NCI-H2196 treated with DMSO at 0.1 percent for 48 hours (cell line): ENCODE data around the gene ADM5.
A peak's percentile ranks its signal among the peaks of the same experiment; 100 is the strongest.

Experiments used
- DNase-seq: peaks from one replicate; lab custom pipeline; 2025; ENCODE audit not compliant: unreplicated experiment; lab: John Stamatoyannopoulos, UW

ADM5 gene

GRCh38 chr19:49679771-49680413 lies 9.5 kb upstream of the ADM5 start:
- no peak for DNase-seq

- DNase-seq, result peak; percentile 69
Measured at GRCh38 chr19:49680421-49681351, 8.7 kb upstream of the ADM5 start.

- no peak for DNase-seq
Measured at GRCh38 chr19:49681830-49682229, 7.6 kb upstream of the ADM5 start.

- no peak for DNase-seq
Measured at GRCh38 chr19:49682274-49682673, 7.1 kb upstream of the ADM5 start.

- no peak for DNase-seq
Measured at GRCh38 chr19:49683814-49684250, 5.6 kb upstream of the ADM5 start.

GRCh38 chr19:49684251-49684982 lies 5.0 kb upstream of the ADM5 start:
- DNase-seq, result no peak

GRCh38 chr19:49684983-49685553 lies 4.3 kb upstream of the ADM5 start:
- DNase-seq, result no peak

- DNase-seq, result no peak
Measured at GRCh38 chr19:49685845-49686332, 3.5 kb upstream of the ADM5 start.

- DNase-seq, result no peak
Measured at GRCh38 chr19:49686503-49687088, 2.8 kb upstream of the ADM5 start.

- no peak for DNase-seq
Measured at GRCh38 chr19:49687150-49687549, 2.2 kb upstream of the ADM5 start.

GRCh38 chr19:49687566-49688316 lies 1.7 kb upstream of the ADM5 start:
- DNase-seq, result no peak

GRCh38 chr19:49688531-49689132 lies 762 bp upstream of the ADM5 start:
- DNase-seq, result no peak

GRCh38 chr19:49690079-49690655 lies 773 bp downstream of the ADM5 start:
- DNase-seq, result no peak

GRCh38 chr19:49690656-49691242 lies 1.4 kb downstream of the ADM5 start, which contains the start of gene CPT1C:
Gene CPT1C, plus strand, starts transcription at chr19:49691116. Its CDS starts 1,137 bp downstream, at chr19:49692253.
- DNase-seq, result peak; percentile 82

- peak; percentile 64 for DNase-seq
Measured at GRCh38 chr19:49691243-49692146, 2.1 kb downstream of the ADM5 start.

- DNase-seq, result no peak
Measured at GRCh38 chr19:49692147-49692506, 2.7 kb downstream of the ADM5 start.

GRCh38 chr19:49696115-49696514 lies 6.7 kb downstream of the ADM5 start:
- no peak for DNase-seq

GRCh38 chr19:49696865-49697264 lies 7.5 kb downstream of the ADM5 start:
- no peak for DNase-seq
